ENCODE data around the gene TRMU. TPM values are rescaled to one million over a fixed set of nuclear protein-coding genes. Genes with fewer than 3 reads are reported as not detected.

The TRMU gene
- total and polyA plus RNA-seq, 4 donors, result 24.1 to 42.3 (median 34.0) TPM

DNA sequence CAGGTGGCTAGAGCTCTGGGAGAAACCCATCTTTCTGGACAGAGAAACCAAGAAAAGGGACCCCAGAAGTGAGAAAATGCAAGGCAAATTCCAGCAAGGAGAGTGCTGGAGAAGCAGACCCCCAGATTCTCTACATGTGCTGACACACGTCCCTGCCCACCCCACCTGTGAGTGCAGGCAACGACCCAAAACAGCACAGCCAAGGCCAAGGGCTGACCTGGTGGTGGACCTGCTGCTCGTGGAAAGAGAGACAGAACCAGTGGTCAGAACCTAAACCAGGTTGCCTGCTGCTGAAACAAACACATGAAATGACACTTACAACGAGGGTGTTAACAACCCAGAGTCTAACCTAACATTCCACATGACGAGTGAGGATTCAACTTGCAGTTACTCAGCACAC, 24.6 kb downstream of the TRMU start:
- no peaks in the 10 kb centered on the region for H3K27me3 ChIP-seq (ENCODE audit: control insufficient read depth in 3 of 3, insufficient read depth in 3 of 3, low read length in 2 of 3)
- TF ChIP-seq, protein P1, sequence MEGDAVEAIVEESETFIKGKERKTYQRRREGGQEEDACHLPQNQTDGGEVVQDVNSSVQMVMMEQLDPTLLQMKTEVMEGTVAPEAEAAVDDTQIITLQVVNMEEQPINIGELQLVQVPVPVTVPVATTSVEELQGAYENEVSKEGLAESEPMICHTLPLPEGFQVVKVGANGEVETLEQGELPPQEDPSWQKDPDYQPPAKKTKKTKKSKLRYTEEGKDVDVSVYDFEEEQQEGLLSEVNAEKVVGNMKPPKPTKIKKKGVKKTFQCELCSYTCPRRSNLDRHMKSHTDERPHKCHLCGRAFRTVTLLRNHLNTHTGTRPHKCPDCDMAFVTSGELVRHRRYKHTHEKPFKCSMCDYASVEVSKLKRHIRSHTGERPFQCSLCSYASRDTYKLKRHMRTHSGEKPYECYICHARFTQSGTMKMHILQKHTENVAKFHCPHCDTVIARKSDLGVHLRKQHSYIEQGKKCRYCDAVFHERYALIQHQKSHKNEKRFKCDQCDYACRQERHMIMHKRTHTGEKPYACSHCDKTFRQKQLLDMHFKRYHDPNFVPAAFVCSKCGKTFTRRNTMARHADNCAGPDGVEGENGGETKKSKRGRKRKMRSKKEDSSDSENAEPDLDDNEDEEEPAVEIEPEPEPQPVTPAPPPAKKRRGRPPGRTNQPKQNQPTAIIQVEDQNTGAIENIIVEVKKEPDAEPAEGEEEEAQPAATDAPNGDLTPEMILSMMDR (IDR thresholded peaks at IDR 0.05; ENCODE audit: control extremely low read depth, extremely low read depth), result no peak
- no peak overlapping the region for H3K4me3 ChIP-seq
- 87 to 90% methylated on average over 5 of the region's 5 CpGs for WGBS, 2 donors
- peaks cover 0 to 52% (median 12%) of the 10 kb centered on the region in 4 donors for H3K36me3 ChIP-seq (ENCODE audit: control insufficient read depth in 4 of 4, insufficient read depth in 4 of 4, low read length in 4 of 4)
- no peaks in the 10 kb centered on the region for H3K4me1 ChIP-seq (ENCODE audit: control insufficient read depth in 5 of 5, insufficient read depth in 5 of 5, low read length in 5 of 5)
- ATAC-seq (ENCODE audit: insufficient read depth, low FRiP score) (no peak), DNase-seq (no peak)
- H3K27ac ChIP-seq (ENCODE audit: low read depth in 1 of 2, low read length in 1 of 2), result no peak overlapping the region
- peaks cover 0 to 3% (median 1%) of the 10 kb centered on the region in 4 donors for H3K9me3 ChIP-seq (ENCODE audit: control insufficient read depth in 4 of 4, insufficient read depth in 3 of 4, low read length in 3 of 4)
- H3K9ac ChIP-seq (ENCODE audit: insufficient read depth in 1 of 2, low read length in 2 of 2), result no peak overlapping the region

DNA sequence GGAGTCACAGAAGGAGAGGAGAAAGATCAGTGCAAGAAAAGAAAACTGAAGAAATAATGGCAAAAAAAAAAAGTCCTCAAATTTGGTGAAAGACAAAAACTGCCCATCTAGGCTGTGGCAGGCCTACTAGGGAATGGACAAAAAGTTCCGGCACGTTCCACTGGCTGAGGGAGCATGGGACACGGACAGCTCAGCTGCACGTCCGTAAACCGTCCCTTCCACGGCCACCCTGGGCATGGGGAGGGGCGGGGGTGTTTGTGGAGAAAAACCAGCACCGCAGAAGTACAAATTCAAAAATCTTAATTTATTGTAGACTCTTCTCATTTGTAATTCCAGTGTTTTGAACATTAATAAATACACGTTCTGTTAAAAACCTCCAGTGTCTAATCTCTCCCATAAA, 25.4 kb downstream of the TRMU start:
- no peak overlapping the region for H3K27ac ChIP-seq (ENCODE audit: low read depth in 1 of 2, low read length in 1 of 2)
- H3K9ac ChIP-seq (ENCODE audit: insufficient read depth in 1 of 2, low read length in 2 of 2), result no peak overlapping the region
- H3K36me3 ChIP-seq (ENCODE audit: control insufficient read depth in 4 of 4, insufficient read depth in 4 of 4, low read length in 4 of 4), result peaks cover 0 to 50% (median 8%) of the 10 kb centered on the region in 4 donors
- H3K4me3 ChIP-seq, result no peak overlapping the region
- no peaks in the 10 kb centered on the region for H3K4me1 ChIP-seq (ENCODE audit: control insufficient read depth in 5 of 5, insufficient read depth in 5 of 5, low read length in 5 of 5)
- ATAC-seq (ENCODE audit: insufficient read depth, low FRiP score), result no peak
- no peak for DNase-seq
- TF ChIP-seq, protein P1 (IDR thresholded peaks at IDR 0.05; ENCODE audit: control extremely low read depth, extremely low read depth), result no peak
- peaks cover 0 to 3% (median 1%) of the 10 kb centered on the region in 4 donors for H3K9me3 ChIP-seq (ENCODE audit: control insufficient read depth in 4 of 4, insufficient read depth in 3 of 4, low read length in 3 of 4)
- H3K27me3 ChIP-seq (ENCODE audit: control insufficient read depth in 3 of 3, insufficient read depth in 3 of 3, low read length in 2 of 3), result no peaks in the 10 kb centered on the region
- WGBS, 2 donors, result 87 to 91% methylated on average over 10 of the region's 10 CpGs

DNA sequence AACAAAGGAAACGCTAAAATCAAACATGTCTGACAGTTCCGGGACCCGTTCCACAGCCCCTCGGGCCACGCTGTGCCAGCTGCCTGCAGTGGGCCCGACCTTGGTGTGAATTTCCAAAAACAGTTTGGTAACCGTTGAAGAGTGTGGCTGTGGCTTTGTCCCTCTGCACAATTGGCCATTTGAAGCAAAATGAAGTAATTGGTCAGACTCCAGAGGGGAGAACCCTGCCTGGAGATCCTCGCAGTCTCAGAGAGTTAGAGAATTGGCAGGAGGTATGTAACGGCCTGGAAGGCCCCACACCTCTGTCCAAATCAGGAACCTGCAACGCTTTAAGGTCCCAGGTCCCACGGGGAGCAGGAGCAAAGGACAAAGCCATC, 26.3 kb downstream of the TRMU start:
- Histone ChIP-seq H3K9me3 (ENCODE audit: control insufficient read depth in 4 of 4, insufficient read depth in 3 of 4, low read length in 3 of 4) (peaks cover 0 to 3% (median 1%) of the 10 kb centered on the region in 4 donors), H3K36me3 (ENCODE audit: control insufficient read depth in 4 of 4, insufficient read depth in 4 of 4, low read length in 4 of 4) (peaks cover 0 to 42% (median 6%) of the 10 kb centered on the region in 4 donors), H3K4me3 (no peak overlapping the region), H3K27ac (ENCODE audit: low read depth in 1 of 2, low read length in 1 of 2) (no peak overlapping the region), H3K27me3 (ENCODE audit: control insufficient read depth in 3 of 3, insufficient read depth in 3 of 3, low read length in 2 of 3) (no peaks in the 10 kb centered on the region), H3K9ac (ENCODE audit: insufficient read depth in 1 of 2, low read length in 2 of 2) (no peak overlapping the region), H3K4me1 (ENCODE audit: control insufficient read depth in 5 of 5, insufficient read depth in 5 of 5, low read length in 5 of 5) (no peaks in the 10 kb centered on the region)
- ATAC-seq (ENCODE audit: insufficient read depth, low FRiP score) (no peak), DNase-seq (no peak)
- 71 to 74% methylated on average over 11 of the region's 11 CpGs for WGBS, 2 donors
- TF ChIP-seq, protein P1 (IDR thresholded peaks at IDR 0.05; ENCODE audit: control extremely low read depth, extremely low read depth), result no peak

Measured in lung (tissue), 12 donors.